ENCODE data around the gene ZNF761. TPM values are rescaled to one million over a fixed set of nuclear protein-coding genes. Genes with fewer than 3 reads are reported as not detected.
"Not testable (repeated sequence)": the region's sequence is repeated elsewhere in the genome, so short reads cannot be mapped to it uniquely, and the experiment has no call there.

ZNF761 gene
- polyA plus RNA-seq, 1 donor from 2014 or later, result 10.3 TPM

DNA sequence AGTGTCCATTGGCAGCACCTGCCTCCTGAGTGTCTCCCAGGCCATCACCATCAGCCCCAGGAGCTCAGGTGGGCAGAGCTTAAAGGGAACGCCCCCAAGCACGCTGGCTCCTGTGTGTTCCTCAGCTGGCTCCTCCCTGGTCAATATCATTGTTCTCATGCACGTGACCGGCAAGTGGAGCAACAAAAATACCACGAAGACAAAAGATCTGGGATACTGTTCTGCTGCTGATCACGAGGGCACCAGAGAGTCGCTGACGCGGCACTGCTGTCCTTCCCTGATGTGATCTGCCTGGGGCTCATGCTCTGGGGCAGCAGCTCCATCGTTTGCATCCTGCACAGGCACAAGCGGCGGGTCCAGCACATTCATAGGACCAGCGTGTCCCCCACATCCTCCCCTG is 8.7 kb upstream of the ZNF761 start:
- not testable (repeated sequence) for H3K4me3 Mint-ChIP-seq, H3K27ac Mint-ChIP-seq, H3K9me3 Mint-ChIP-seq, H3K27me3 Mint-ChIP-seq, H3K36me3 Mint-ChIP-seq, H3K4me1 Mint-ChIP-seq

- not testable (repeated sequence) for H3K27ac Mint-ChIP-seq, H3K27me3 Mint-ChIP-seq, H3K36me3 Mint-ChIP-seq, H3K4me3 Mint-ChIP-seq, H3K9me3 Mint-ChIP-seq, H3K4me1 Mint-ChIP-seq
Observed at GRCh38 chr19:53423680-53424079, 8.1 kb upstream of the ZNF761 start.

GRCh38 chr19:53424968-53425597 is 6.7 kb upstream of the ZNF761 start:
- no peaks in the 10 kb centered on the region for H3K27me3 Mint-ChIP-seq
- H3K27ac Mint-ChIP-seq, result no peak overlapping the region
- no peaks in the 10 kb centered on the region for H3K36me3 Mint-ChIP-seq

GRCh38 chr19:53432088-53432661 is 391 bp downstream of the ZNF761 start:
- Mint-ChIP-seq H3K27ac (peak overlapping the region; percentile 95 to 100 (median 97)), H3K9me3 (peaks cover 0 to 8% (median 5%) of the 10 kb centered on the region in 3 donors), H3K4me3 (peak overlapping the region; percentile 97 to 100 (median 98)), H3K27me3 (no peaks in the 10 kb centered on the region), H3K4me1 (peaks cover 6 to 20% (median 10%) of the 10 kb centered on the region in 3 donors), H3K36me3 (peaks cover 18% of the 10 kb centered on the region)

More at GRCh38 chr19:53424968-53425597, 6.7 kb upstream of the ZNF761 start:
- Mint-ChIP-seq H3K4me1 (peaks cover 0 to 3% (median 2%) of the 10 kb centered on the region in 3 donors), H3K4me3 (no peak overlapping the region), H3K9me3 (no peaks in the 10 kb centered on the region)

- H3K4me1 Mint-ChIP-seq, H3K27me3 Mint-ChIP-seq, H3K4me3 Mint-ChIP-seq, H3K27ac Mint-ChIP-seq: not testable (repeated sequence)
- Mint-ChIP-seq H3K9me3 (peaks cover 15 to 25% (median 24%) of the 10 kb centered on the region in 3 donors), H3K36me3 (peaks cover 40% of the 10 kb centered on the region)
Observed at GRCh38 chr19:53443809-53444208, 12.0 kb downstream of the ZNF761 start.

DNA sequence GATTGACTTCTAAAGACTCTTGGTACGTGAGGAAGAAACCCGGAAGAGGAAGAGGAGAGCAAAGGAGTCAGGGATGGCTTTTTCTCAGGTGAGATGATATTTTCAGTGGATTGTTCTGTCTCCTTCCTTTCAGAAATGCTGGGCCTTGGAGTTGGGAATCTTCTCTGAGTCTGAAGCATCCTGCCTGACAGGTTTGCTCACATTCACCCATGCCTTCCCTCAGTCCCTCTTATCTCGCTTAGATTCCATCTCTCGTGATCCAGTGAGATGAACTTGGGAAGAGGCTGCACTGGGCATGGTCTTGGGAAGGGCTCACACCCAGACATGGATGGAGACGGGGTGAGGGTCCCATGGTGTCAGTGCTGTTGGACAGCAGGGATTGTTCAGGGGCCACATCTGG is 15.4 kb downstream of the ZNF761 start:
- not testable (repeated sequence) for H3K27ac Mint-ChIP-seq, H3K4me1 Mint-ChIP-seq, H3K27me3 Mint-ChIP-seq, H3K4me3 Mint-ChIP-seq
- Mint-ChIP-seq H3K9me3 (peaks cover 13 to 32% (median 23%) of the 10 kb centered on the region in 3 donors), H3K36me3 (peaks cover 41% of the 10 kb centered on the region)

- Mint-ChIP-seq H3K4me1 (no peaks in the 10 kb centered on the region), H3K27ac (no peak overlapping the region), H3K36me3 (peaks cover 34% of the 10 kb centered on the region), H3K9me3 (peaks cover 34 to 49% (median 41%) of the 10 kb centered on the region in 3 donors), H3K4me3 (no peak overlapping the region), H3K27me3 (no peaks in the 10 kb centered on the region)
Observed at GRCh38 chr19:53455828-53456227, 24.0 kb downstream of the ZNF761 start.

- Mint-ChIP-seq H3K4me3 (peak overlapping the region in 1 of 4 donors; percentile 18), H3K9me3 (peaks cover 33 to 47% (median 45%) of the 10 kb centered on the region in 3 donors), H3K36me3 (peaks cover 11% of the 10 kb centered on the region)
- not testable (repeated sequence) for H3K4me1 Mint-ChIP-seq, H3K27me3 Mint-ChIP-seq, H3K27ac Mint-ChIP-seq
Observed at GRCh38 chr19:53460131-53460721, 28.4 kb downstream of the ZNF761 start.

DNA sequence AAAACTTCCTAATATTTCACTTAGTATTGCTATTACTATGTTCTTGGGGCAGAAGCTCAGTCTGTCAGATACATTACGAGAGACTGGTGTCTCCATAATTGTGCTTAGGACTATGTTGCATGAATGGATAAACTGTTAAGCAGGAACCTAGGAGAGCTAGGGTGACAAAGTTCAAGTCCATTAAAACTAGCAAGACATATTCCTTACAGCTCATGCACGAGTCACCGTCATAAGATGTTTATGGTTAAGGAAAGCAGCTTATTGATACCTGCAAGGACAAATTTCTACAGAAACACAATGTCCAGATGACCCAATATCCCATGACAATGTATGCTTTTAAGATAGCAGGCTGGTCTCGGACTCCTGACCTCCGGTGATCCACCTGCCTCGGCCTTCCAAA is 30.1 kb downstream of the ZNF761 start:
- peaks cover 8% of the 10 kb centered on the region for H3K27me3 Mint-ChIP-seq
- H3K27ac Mint-ChIP-seq, result no peak overlapping the region
- H3K4me3 Mint-ChIP-seq, result no peak overlapping the region
- H3K36me3 Mint-ChIP-seq, result peaks cover 4% of the 10 kb centered on the region
- H3K4me1 Mint-ChIP-seq, result peaks cover 0 to 2% (median 2%) of the 10 kb centered on the region in 3 donors
- peaks cover 22 to 33% (median 29%) of the 10 kb centered on the region in 3 donors for H3K9me3 Mint-ChIP-seq

GRCh38 chr19:53462861-53463260 is 31.1 kb downstream of the ZNF761 start:
- peaks cover 8% of the 10 kb centered on the region for H3K27me3 Mint-ChIP-seq
- H3K4me3 Mint-ChIP-seq, result no peak overlapping the region
- peaks cover 2 to 8% (median 4%) of the 10 kb centered on the region in 3 donors for H3K4me1 Mint-ChIP-seq
- H3K36me3 Mint-ChIP-seq, result peaks cover 4% of the 10 kb centered on the region
- H3K9me3 Mint-ChIP-seq, result peaks cover 17 to 28% (median 26%) of the 10 kb centered on the region in 3 donors
- H3K27ac Mint-ChIP-seq, result no peak overlapping the region

GRCh38 chr19:53463263-53463662 is 31.5 kb downstream of the ZNF761 start:
- Mint-ChIP-seq H3K4me3 (peak overlapping the region in 2 of 4 donors; percentile 17 to 58), H3K4me1 (peaks cover 3 to 11% (median 6%) of the 10 kb centered on the region in 3 donors), H3K27ac (no peak overlapping the region), H3K9me3 (peaks cover 14 to 28% (median 23%) of the 10 kb centered on the region in 3 donors), H3K27me3 (peaks cover 8% of the 10 kb centered on the region), H3K36me3 (peaks cover 4% of the 10 kb centered on the region)

- Mint-ChIP-seq H3K4me3 (peak overlapping the region; percentile 91 to 99 (median 98)), H3K4me1 (peaks cover 18% of the 10 kb centered on the region in 3 donors), H3K27me3 (peaks cover 8% of the 10 kb centered on the region), H3K27ac (peak overlapping the region; percentile 46 to 93 (median 89)), H3K36me3 (peaks cover 3% of the 10 kb centered on the region), H3K9me3 (peaks cover 3 to 18% (median 6%) of the 10 kb centered on the region in 3 donors)
Observed at GRCh38 chr19:53466726-53467484, 35.1 kb downstream of the ZNF761 start.

DNA sequence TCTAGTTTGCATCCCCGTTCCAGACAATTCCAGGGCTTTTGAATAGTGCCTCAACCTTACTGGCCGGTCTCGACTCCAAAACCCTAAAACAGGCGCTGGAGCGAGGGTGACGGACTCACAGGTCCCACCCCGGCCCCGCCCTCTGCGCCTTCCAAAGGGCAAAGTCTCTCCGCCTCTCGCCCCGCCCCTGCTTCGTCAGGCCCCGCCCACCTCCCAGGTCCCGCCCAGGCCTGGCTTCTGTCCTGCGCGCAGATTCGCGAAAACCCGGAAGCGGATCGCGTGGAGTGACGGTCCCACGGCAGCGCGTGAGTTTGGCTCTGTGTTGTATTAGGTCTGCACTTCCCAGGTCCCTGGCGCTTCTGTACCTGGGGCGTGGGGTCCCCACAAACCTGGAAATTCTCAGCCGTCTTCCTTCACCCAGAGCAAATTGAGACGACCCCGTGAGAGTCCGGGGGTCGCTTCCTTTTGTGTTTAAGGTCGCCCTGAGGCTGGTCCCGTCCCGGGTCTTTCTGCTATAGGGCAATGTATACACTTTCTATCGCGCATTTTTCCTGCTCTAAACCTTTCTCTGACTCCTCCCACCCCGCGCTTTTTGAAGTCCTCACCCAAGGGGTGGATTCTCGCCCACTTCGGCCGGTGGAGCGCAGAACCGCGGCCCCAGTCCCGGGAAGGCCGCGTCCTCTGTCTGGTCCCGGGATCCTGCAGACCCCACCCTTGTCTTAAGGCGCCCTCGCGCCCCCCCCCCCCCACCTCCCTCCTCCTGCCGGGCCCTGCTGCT is 35.9 kb downstream of the ZNF761 start, which contains the start of gene ZNF813:
ZNF813 (plus strand) TSS at position 249 of the 778 bp plus-strand sequence. CDS start 16,090 bp downstream, outside the sequence.
- Mint-ChIP-seq H3K4me3 (peak within 1 kb of the TSS; percentile 91 to 99 (median 98)), H3K9me3 (peaks cover 6 to 19% (median 7%) of the 10 kb centered on the region in 3 donors), H3K36me3 (peaks cover 7% of the 10 kb centered on the region), H3K27me3 (peaks cover 8% of the 10 kb centered on the region), H3K27ac (peak within 1 kb of the TSS; percentile 89 to 93 (median 93)), H3K4me1 (peaks cover 18 to 21% (median 20%) of the 10 kb centered on the region in 3 donors)

GRCh38 chr19:53468628-53469027 is 36.8 kb downstream of the ZNF761 start:
- H3K4me3 Mint-ChIP-seq, result peak overlapping the region; percentile 91 to 99 (median 98)
- peak overlapping the region in 1 of 3 donors; percentile 67 for H3K27ac Mint-ChIP-seq
- H3K4me1 Mint-ChIP-seq, result peaks cover 18 to 21% (median 20%) of the 10 kb centered on the region in 3 donors
- H3K9me3 Mint-ChIP-seq, result peaks cover 3 to 15% (median 5%) of the 10 kb centered on the region in 3 donors
- not testable (repeated sequence) for H3K27me3 Mint-ChIP-seq
- peaks cover 11% of the 10 kb centered on the region for H3K36me3 Mint-ChIP-seq

All from IgD-negative memory B cell (primary cell).